ES-I3 (cell line): Measurements from ENCODE around the gene SCN3A.
A peak's percentile ranks its signal among the peaks of the same experiment; 100 is the strongest.

Experiments
- H3K36me3 ChIP-seq: 2 replicates; pipeline ENCODE4 v1.6.1; 2013; ENCODE audit warnings: mild to moderate bottlenecking, low read length, control low read depth, moderate library complexity; ENCODE audit not compliant: insufficient read depth
- H3K4me1 ChIP-seq: 2 replicates; pipeline ENCODE4 v1.6.1; 2013; ENCODE audit warnings: mild to moderate bottlenecking, control low read depth, low read length; ENCODE audit not compliant: insufficient read depth
- H3K9ac ChIP-seq: 2 replicates; pipeline ENCODE4 v1.6.1; 2013; ENCODE audit warnings: low read depth, mild to moderate bottlenecking, low read length, moderate library complexity
- H3K9me3 ChIP-seq: 2 replicates; pipeline ENCODE4 v1.6.1; 2013; ENCODE audit warnings: mild to moderate bottlenecking, low read length, moderate library complexity; ENCODE audit not compliant: control insufficient read depth, insufficient read depth

Gene SCN3A

DNA sequence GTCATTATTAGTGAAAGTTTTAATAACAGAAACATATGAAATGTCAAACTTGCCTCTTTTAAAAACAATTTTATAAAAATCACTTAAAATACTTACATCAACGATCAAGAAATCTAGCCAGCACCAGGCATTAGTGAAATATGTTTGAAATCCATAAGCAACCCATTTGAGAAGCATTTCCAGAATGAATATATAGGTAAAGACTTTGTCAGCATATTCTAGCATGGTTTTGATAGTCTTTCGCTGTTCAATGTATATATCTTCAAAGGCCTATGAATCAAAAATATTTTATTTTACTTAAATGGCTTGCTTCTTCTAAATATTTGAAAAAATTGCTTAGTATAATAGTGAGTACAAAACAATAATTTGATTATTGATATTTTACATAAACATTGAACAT lies 91.1 kb downstream of the SCN3A start:
- no peaks in the 10 kb centered on the region for H3K9me3 ChIP-seq
- H3K4me1 ChIP-seq: peaks cover 8% of the 10 kb centered on the region
- H3K9ac ChIP-seq: no peak overlapping the region
- H3K36me3 ChIP-seq: no peaks in the 10 kb centered on the region

GRCh38 chr2:165112133-165112573 lies 91.7 kb downstream of the SCN3A start:
- Histone ChIP-seq H3K36me3 (no peaks in the 10 kb centered on the region), H3K9me3 (no peaks in the 10 kb centered on the region), H3K9ac (no peak overlapping the region), H3K4me1 (peaks cover 8% of the 10 kb centered on the region)

DNA sequence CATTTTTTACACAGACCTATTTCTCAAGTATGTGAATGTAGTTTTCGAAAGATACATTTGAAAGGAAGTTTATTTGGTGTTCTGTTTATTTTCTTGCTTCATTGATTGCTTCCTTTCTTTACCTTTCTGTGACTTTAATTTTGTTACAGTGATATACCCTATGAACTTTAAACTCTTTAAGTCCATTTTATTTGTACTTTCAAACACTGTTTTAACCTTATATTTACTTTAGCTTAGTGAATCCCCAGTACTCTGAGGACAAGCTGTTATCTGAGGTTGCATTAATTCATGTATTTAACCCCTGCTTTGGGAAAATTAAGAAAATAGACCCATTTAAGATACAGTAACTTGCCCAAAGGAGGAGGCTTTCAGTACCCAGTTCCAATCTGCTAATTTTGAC lies 93.5 kb downstream of the SCN3A start:
- no peaks in the 10 kb centered on the region for H3K9me3 ChIP-seq
- H3K4me1 ChIP-seq: peaks cover 8% of the 10 kb centered on the region
- H3K9ac ChIP-seq: no peak overlapping the region

GRCh38 chr2:165109915-165110314 lies 93.9 kb downstream of the SCN3A start:
- H3K4me1 ChIP-seq: peaks cover 8% of the 10 kb centered on the region

More for the DNA sequence above, 93.5 kb downstream of the SCN3A start:
- H3K36me3 ChIP-seq: no peaks in the 10 kb centered on the region

DNA sequence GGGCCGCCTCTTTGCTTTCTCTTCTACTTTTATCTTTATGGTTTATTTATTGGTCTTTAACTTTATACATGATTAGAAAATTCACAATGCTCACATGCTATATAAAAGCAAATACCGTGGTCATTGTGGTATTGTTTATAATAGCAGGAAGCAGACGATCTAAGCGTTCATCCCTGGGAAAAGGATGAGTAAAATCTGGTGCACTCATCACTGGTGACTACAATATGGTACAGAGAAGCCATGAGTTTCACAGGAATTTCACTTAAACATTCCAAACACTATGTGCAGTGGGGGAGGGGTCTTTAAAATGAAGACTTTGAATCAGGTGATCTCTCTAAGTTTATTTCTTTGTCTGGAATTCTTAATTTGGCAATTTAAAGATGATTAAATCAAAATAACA lies 97.9 kb downstream of the SCN3A start:
- Histone ChIP-seq H3K9me3 (no peaks in the 10 kb centered on the region), H3K9ac (no peak overlapping the region), H3K4me1 (no peaks in the 10 kb centered on the region), H3K36me3 (no peaks in the 10 kb centered on the region)

More at GRCh38 chr2:165109915-165110314, 93.9 kb downstream of the SCN3A start:
- Histone ChIP-seq H3K9ac (no peak overlapping the region), H3K9me3 (no peaks in the 10 kb centered on the region), H3K36me3 (no peaks in the 10 kb centered on the region)

- no peaks in the 10 kb centered on the region for H3K9me3 ChIP-seq
- no peaks in the 10 kb centered on the region for H3K36me3 ChIP-seq
- H3K9ac ChIP-seq: no peak overlapping the region
- H3K4me1 ChIP-seq: no peaks in the 10 kb centered on the region
These were observed 115.6 kb downstream of the SCN3A start for GRCh38 chr2:165087933-165088901.

DNA sequence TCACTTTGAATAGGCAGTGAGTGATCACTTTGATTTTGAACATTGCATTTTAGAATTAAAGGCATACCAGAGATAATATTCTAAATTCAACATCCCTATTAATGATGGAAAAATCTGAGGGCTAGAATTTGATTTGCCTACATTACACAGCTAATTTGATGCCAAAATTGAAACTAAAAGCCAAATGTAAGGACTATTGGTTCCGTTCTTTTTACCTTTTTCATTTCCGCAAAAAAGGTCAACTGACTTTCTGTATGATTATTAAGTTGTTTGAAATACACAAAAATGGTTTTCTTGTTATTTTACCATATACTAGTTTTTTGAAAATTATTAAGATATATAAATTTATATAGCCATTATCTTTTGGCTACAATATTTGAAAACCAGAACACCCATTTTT lies 117.5 kb downstream of the SCN3A start:
- Histone ChIP-seq H3K9ac (no peak overlapping the region), H3K9me3 (no peaks in the 10 kb centered on the region), H3K4me1 (no peaks in the 10 kb centered on the region), H3K36me3 (no peaks in the 10 kb centered on the region)

GRCh38 chr2:165083326-165083725 lies 120.5 kb downstream of the SCN3A start:
- Histone ChIP-seq H3K36me3 (no peaks in the 10 kb centered on the region), H3K4me1 (no peaks in the 10 kb centered on the region), H3K9me3 (no peaks in the 10 kb centered on the region), H3K9ac (no peak overlapping the region)

DNA sequence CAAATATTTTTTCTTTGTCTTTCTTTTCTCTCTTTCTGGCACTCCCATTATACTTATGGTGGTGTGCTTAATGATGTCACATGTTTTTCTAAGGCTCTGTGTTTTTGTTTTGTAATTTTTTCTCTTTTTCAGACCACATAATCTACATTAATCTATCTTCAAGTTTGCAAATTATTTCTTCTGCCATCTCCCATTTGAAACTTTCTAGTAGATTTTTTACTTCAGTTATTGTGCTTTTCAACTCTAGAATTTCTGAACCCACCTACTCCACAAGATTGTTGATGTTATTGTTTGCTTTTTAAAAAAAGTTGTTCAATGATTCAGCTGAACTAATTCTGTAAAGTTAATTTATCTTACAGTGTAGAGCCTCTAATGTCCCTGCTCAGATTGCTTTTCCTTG lies 121.4 kb downstream of the SCN3A start:
- no peaks in the 10 kb centered on the region for H3K36me3 ChIP-seq
- no peaks in the 10 kb centered on the region for H3K4me1 ChIP-seq
- H3K9ac ChIP-seq: no peak overlapping the region
- H3K9me3 ChIP-seq: no peaks in the 10 kb centered on the region

- H3K36me3 ChIP-seq: no peaks in the 10 kb centered on the region
- H3K4me1 ChIP-seq: no peaks in the 10 kb centered on the region
- no peaks in the 10 kb centered on the region for H3K9me3 ChIP-seq
- no peak overlapping the region for H3K9ac ChIP-seq
These were observed 122.6 kb downstream of the SCN3A start for GRCh38 chr2:165081276-165081675.

- Histone ChIP-seq H3K9me3 (peaks cover 4% of the 10 kb centered on the region; the same call in 1 of the 2 replicates), H3K9ac (no peak overlapping the region), H3K4me1 (no peaks in the 10 kb centered on the region), H3K36me3 (no peaks in the 10 kb centered on the region)
These were observed 124.4 kb downstream of the SCN3A start for GRCh38 chr2:165079432-165079831.

- Histone ChIP-seq H3K9me3 (peaks cover 8% of the 10 kb centered on the region; the same call in 1 of the 2 replicates), H3K4me1 (no peaks in the 10 kb centered on the region), H3K9ac (no peak overlapping the region), H3K36me3 (no peaks in the 10 kb centered on the region)
These were observed 124.9 kb downstream of the SCN3A start for GRCh38 chr2:165078913-165079312.

DNA sequence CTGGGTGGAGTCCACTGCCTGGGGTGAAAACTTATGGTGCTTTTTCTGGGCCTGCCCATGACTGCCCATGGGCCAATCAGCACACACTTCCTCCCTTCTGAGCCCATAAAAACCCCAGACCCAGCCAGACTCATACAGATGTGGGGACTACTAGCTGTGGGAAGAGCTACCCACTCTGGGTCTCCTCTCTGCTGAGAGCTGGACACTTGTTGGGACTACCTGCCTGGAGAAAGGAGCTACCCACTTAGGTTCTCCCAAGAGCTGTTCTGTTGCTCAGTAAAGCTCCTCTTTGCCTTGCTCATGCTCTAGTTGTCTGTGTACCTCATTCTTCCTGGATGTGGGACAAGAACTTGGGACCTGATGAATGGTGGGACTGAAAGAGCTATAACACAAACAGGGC lies 129.0 kb downstream of the SCN3A start:
- H3K36me3 ChIP-seq: no peaks in the 10 kb centered on the region
- peaks cover 11% of the 10 kb centered on the region; the same call in 1 of the 2 replicates for H3K9me3 ChIP-seq

GRCh38 chr2:165074323-165074722 lies 129.5 kb downstream of the SCN3A start:
- Histone ChIP-seq H3K4me1 (peaks cover under 1% of the 10 kb centered on the region; the same call in 1 of the 2 replicates), H3K9me3 (peaks cover 11% of the 10 kb centered on the region; the same call in 1 of the 2 replicates), H3K36me3 (no peaks in the 10 kb centered on the region), H3K9ac (no peak overlapping the region)

More for the DNA sequence above, 129.0 kb downstream of the SCN3A start:
- Histone ChIP-seq H3K4me1 (no peaks in the 10 kb centered on the region), H3K9ac (no peak overlapping the region)

DNA sequence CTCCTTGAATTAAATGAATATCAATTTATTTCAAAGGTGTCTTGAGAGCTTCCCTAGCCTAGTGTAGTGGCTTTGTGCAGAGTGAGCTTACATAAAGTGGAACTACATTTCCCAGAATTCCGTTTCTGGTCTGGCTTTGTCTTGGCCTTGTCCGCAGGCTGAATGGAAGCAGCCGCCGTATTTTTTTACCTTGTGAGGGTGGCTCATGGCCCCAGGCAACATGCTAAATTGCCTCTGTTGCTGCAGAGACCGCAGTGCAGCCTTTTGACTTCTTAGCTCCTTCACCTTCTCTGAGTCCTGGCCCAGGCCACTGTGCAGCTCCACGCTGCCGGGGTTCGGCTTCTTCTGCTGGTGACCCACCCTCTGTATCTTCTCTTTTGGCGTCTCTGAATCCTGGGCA lies 133.8 kb downstream of the SCN3A start:
- no peaks in the 10 kb centered on the region for H3K36me3 ChIP-seq
- H3K9me3 ChIP-seq: peaks cover 11% of the 10 kb centered on the region; the same call in 1 of the 2 replicates
- peaks cover 7% of the 10 kb centered on the region; the same call in 1 of the 2 replicates for H3K4me1 ChIP-seq
- peak overlapping the region; percentile 1; the same call in 1 of the 2 replicates for H3K9ac ChIP-seq
